Measurements from ENCODE around the gene NFATC2. TPM values are rescaled to one million over a fixed set of nuclear protein-coding genes. Genes with fewer than 3 reads are reported as not detected.

NFATC2 gene
- total and polyA plus RNA-seq, 2 of the 4 experiments (the other 2 are of a cell fraction), result 0.18 to 0.38 TPM

GRCh38 chr20:51529081-51529681 lies 13.3 kb downstream of the NFATC2 start:
- H3K27ac ChIP-seq (ENCODE audit: insufficient read depth, low read length), result peak overlapping the region; percentile 27; the same call in 1 of the 2 replicates
- H2BK120ac ChIP-seq (ENCODE audit: low read depth, low read length), result peak overlapping the region; percentile 60

More at GRCh38 chr20:51529081-51529681, 13.3 kb downstream of the NFATC2 start:
- no peaks in the 10 kb centered on the region for H3K36me3 ChIP-seq (ENCODE audit: control insufficient read depth, insufficient read depth, low read length)
- ChIA-PET CTCF (interaction anchor here (0.6 to 1.2 kb wide), 3 partner anchors 16 to 34 kb away, joined by 3 to 5 read pairs (median 3); no protein-coding TSS in a partner anchor), POLR2A (ENCODE audit: unreplicated experiment) (interaction anchor here (0.6 kb wide), 1 partner anchor 47 kb away, joined by 3 read pairs; no protein-coding TSS in a partner anchor)
- peaks cover 21% of the 10 kb centered on the region for H3K4me1 ChIP-seq (ENCODE audit: control insufficient read depth, insufficient read depth, low read length)
- intact Hi-C loops (cut with micrococcal nuclease), result loop anchor here (1.0 to 2.0 kb wide), 3 partner anchors 33 to 66 kb away; no protein-coding TSS in a partner anchor
- peak overlapping the region; percentile 72 for H2BK20ac ChIP-seq (ENCODE audit: low read depth, low read length)
- ATAC-seq (ENCODE audit: low read depth) (peak; percentile 84), DNase-seq (peak; percentile 74)
- in situ Hi-C loops (cut with MboI; ENCODE audit: low sequenced_read_pairs), result no loop called here
- peak overlapping the region; percentile 32; the same call in 1 of the 2 replicates for H2AK5ac ChIP-seq (ENCODE audit: low read depth, low read length)
- no TSS peak for BruUV-seq (replicated peaks)
- peak overlapping the region; percentile 89; the same call in 1 of the 2 replicates for H3K14ac ChIP-seq (replicated peaks; ENCODE audit: low read depth, low read length)
- H3K4me3 ChIP-seq (ENCODE audit: insufficient read depth, low read depth, low read length), result peak overlapping the region; percentile 1; the same call in 1 of the 2 replicates
- H4K91ac ChIP-seq (ENCODE audit: insufficient read depth, low read depth, low read length), result peak overlapping the region; percentile 70
- H3K9ac ChIP-seq (ENCODE audit: low read depth, low read length), result peak overlapping the region; percentile 45; the same call in 1 of the 2 replicates
- no peak overlapping the region for H2AFZ ChIP-seq (replicated peaks; ENCODE audit: low read length, poor library complexity)
- peaks cover 3% of the 10 kb centered on the region; the same call in 1 of the 2 replicates for H4K20me1 ChIP-seq (ENCODE audit: insufficient read depth, low read length)
- H3K79me1 ChIP-seq (ENCODE audit: low read depth in 1 of 2, low read length in 2 of 2), result peaks cover 0 to 22% of the 10 kb centered on the region in 2 experiments; a peak in 2 of 4 replicates
- H3K4ac ChIP-seq (ENCODE audit: low read depth, low read length), result peak overlapping the region; percentile 67; the same call in 1 of the 2 replicates
- WGBS, 2 experiments (ENCODE audit: extremely low coverage in 2 of 2, insufficient read length in 1 of 2), result 0% methylated on average over 5 of the region's 13 CpGs; no CpG with 5 or more reads in 1 of the 2 experiments
- no peak overlapping the region for H4K5ac ChIP-seq (ENCODE audit: low read depth, low read length)
- TF ChIP-seq CTCF (conservative IDR thresholded peaks at IDR 0.05; ENCODE audit: low read depth, low read length) (no peak), POLR2A (IDR thresholded peaks at IDR 0.05; ENCODE audit: low read depth, low read length) (peak; percentile 18; the same call in 1 of the 2 replicates), RAD21 (IDR thresholded peaks at IDR 0.05; ENCODE audit: low read length) (0 out of 2 replicates have a peak, but pooled peaks have one; percentile 1)
- dilution Hi-C loops (cut with HindIII; ENCODE audit: low sequenced_read_pairs, unreplicated experiment), result no loop called here
- peak overlapping the region; percentile 47; the same call in 1 of the 3 replicates for H2BK15ac ChIP-seq (ENCODE audit: low read depth, low read length)
- peak overlapping the region; percentile 76 for H2BK5ac ChIP-seq (ENCODE audit: low read depth, low read length, poor library complexity, severe bottlenecking)
- peak overlapping the region; percentile 5; the same call in 1 of the 2 replicates for H3K18ac ChIP-seq (ENCODE audit: low read depth, low read length)
- no peaks in the 10 kb centered on the region for H3K27me3 ChIP-seq (ENCODE audit: control insufficient read depth, insufficient read depth, low read length)
- H3K23ac ChIP-seq (ENCODE audit: low read depth, low read length), result peak overlapping the region; percentile 57; the same call in 1 of the 2 replicates
- peak overlapping the region; percentile 42; the same call in 1 of the 2 replicates for H3K56ac ChIP-seq (ENCODE audit: extremely low read depth, insufficient read depth, low read length)
- no peak overlapping the region for H2AK9ac ChIP-seq (replicated peaks; ENCODE audit: low read depth, low read length, poor library complexity)
- H3K4me2 ChIP-seq (ENCODE audit: low read depth, low read length), result peak overlapping the region; percentile 44
- peak overlapping the region in 1 of 2 experiments; percentile 57; a peak in 1 of 4 replicates for H4K8ac ChIP-seq (ENCODE audit: low read depth in 2 of 2, low read length in 2 of 2)
- no peaks in the 10 kb centered on the region for H3K9me3 ChIP-seq (ENCODE audit: control insufficient read depth, insufficient read depth, low read length)
- H3K9me1 ChIP-seq (ENCODE audit: insufficient read depth, low read length), result peaks cover 22% of the 10 kb centered on the region

Data from IMR-90 (cell line).